CD4-positive, alpha-beta T cell treated with Interleukin-15 for 4 hours (primary cell): ENCODE results near the gene CEACAM19.
"Not testable (repeated sequence)": the region's sequence is repeated elsewhere in the genome, so short reads cannot be mapped to it uniquely, and the experiment has no call there.

Experiments
- DNase-seq: peaks from one replicate; pipeline ENCODE4 v3.0.0-alpha.2; 2020; ENCODE audit warnings: low spot score

Gene CEACAM19

DNA sequence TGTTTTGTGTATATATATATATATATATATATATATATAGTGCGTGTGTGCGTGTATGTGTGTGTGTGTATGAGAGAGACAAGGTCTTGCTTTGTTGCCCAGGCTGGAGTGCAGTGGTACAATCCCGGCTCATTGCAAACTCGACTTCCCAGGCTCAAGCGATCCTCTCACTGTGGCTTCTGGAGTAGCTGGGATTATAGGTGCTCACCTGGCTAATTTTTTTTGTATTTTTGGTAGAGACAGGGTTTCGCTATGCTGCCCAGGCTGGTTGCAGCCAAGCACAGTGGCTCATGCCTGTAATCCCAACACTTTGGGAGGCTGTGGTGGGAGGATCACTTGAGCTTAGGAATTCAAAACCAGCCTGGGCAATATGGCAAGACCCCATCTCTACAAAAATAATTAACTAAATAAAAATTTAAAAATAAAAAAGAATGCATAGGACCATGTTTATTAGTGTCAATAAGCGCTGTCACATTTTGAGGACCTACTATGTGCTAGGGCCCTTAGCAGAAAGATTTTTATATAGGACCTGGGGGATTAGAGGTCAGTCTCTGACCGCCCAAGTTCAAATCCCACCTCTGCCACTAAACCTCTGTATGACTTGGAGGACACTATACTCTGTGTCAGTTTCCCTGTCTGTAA is 25.8 kb upstream of the CEACAM19 start:
- no peak for DNase-seq

DNA sequence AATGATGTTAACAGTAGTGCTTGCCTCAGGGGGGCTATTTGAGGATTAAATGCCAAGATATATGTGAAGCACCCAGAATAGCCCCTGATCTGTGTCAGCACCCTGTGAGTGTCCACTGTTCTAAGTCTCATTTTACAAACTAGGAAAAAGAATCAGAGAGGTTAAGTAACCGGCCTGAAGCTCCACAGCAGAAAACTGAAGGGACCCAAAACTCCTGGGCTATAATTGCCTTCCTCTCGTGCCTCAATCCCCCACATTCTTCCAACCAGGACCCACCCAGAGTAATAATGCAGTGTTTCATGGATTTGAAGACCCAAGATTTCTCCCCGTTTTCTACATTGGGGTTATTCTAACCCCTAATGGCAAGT is 25.2 kb upstream of the CEACAM19 start:
- no peak for DNase-seq

DNA sequence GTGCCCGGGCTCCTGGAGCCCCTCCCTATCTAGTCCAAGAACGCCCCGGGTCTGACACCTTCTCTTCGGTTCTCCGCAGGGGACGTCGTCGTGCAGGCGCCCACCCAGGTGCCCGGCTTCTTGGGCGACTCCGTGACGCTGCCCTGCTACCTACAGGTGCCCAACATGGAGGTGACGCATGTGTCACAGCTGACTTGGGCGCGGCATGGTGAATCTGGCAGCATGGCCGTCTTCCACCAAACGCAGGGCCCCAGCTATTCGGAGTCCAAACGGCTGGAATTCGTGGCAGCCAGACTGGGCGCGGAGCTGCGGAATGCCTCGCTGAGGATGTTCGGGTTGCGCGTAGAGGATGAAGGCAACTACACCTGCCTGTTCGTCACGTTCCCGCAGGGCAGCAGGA is 24.1 kb upstream of the CEACAM19 start:
- no peak for DNase-seq

DNA sequence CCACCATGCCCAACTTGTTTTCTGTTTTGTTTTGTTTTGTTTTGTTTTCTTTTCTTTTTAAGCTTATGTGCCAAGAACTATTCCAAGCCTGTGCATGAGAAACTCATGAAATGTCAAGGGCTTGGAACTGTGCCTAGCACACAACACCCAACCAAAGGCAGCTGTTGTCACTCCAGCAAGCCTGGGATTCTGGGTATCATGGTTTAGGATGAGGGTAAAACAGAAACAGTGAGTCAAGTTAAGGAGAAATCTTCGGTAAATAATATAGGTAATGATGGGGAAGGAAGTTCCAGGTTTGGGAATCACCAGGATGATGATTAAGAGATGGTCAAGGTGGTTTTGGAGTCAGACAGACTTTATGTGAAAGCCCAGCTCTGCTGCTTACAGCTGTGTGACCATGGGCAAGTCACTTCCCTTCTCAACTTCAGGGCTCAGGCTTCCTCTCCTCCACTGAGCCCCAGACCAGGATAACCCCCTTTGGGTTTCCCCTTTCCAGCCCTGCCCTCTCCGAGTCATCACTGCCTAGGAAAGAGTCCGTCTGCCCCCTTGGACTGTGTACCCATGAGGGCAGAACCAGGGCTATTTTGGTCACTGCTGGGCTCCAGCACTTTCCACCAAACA is 22.5 kb upstream of the CEACAM19 start:
- DNase-seq, result no peak

DNA sequence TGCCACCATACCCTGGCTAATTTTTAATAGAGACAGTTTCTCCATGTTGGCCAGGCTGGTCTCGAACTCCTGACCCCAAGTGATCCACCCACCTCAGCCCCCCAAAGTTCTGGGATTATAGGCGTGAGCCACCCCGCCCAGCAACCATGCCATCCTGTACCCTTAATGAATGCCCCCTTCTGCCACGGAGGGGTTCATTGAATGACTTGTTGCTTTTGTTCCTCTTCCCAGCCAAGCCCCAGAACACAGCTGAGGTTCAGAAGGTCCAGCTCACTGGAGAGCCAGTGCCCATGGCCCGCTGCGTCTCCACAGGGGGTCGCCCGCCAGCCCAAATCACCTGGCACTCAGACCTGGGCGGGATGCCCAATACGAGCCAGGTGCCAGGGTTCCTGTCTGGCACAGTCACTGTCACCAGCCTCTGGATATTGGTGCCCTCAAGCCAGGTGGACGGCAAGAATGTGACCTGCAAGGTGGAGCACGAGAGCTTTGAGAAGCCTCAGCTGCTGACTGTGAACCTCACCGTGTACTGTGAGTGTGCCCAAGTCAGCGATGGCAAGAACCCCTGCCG is 21.6 kb upstream of the CEACAM19 start:
- no peak for DNase-seq

DNA sequence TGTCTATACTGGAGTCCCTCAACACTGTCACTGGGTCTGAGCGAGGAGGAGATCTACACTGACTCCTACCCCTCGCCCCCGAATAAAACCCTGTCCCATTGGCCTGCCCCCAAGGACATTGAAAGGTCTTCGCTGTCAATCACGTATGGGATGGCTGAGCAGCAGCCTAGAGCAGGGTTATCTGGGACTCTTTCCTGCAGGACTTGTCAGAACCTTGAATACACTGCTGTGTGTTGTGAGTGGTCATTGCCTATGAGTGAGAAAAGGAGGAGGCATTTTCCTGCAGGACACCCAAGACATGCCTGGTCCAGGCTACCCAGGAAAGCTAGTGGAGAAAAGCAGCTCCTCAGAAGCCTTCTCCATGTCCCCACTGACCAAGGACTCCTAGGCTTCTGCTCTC is 17.9 kb upstream of the CEACAM19 start:
- DNase-seq, result no peak

DNA sequence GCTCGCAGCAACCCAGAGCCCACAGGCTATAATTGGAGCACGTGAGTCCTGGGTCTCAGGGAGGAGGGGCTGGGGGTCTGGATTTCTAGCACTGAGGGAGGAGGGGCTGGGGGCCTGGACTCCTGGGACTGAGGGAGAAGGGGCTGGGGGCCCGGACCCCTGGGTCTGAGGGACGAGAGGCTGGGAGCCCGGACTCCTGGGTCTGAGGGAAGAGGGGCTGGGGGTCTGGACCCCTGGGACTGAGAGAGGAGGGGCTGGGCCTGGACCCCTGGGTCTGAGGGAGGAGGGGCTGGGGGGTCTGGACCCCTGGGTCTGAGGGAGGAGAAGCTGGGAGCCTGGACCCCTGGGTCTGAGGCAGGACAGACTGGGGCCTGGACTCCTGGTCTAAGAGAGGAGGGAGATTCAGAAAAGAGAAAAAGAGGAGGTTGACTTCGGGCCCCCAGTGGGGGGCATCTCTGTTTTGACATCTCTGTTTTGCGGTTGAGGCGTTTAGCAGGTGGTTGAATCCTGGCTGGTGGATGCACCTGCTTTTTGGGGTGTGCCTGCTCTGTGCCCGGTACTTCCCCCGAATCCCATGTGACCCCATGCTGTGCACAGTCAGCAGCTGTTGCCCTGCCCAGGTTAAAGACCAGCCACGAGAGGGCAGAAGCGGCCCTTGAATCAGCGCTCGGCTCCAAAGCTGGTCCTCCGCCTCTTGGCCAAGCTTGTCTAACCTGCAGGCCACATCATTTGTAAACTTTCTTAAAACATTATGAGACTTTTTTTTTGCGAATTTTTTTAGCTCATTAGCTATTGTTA is 17.1 kb upstream of the CEACAM19 start:
- peak; percentile 71 for DNase-seq

DNA sequence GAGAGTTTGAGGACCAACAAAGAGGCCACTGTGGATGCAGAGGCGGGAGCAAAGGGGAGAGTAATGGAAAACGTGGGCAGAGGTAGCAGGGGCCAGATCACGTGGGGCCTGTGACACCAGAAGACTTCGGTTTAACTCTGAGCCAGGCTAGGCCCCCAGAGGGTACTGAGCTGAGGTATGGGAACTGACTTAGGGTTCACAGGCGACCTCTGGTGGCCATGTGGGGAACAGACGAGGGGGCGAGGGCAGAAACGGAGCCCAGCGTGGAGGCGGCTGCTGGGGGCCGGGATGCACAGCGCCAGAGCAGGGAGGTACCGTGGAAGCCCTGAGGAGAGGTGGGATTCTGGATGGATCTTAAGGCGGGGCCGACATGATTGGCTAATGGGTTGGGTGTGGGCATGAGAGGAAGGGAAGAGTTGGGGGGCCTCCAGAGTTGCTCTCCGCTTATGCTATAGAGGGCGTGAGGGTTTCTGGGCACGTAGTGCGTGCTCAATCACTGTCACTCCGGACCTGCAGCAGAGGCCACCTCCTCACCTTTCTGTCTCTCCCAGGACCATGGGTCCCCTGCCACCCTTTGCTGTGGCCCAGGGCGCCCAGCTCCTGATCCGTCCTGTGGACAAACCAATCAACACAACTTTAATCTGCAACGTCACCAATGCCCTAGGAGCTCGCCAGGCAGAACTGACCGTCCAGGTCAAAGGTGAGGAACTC is 13.9 kb upstream of the CEACAM19 start:
- DNase-seq, result peak; percentile 59

DNA sequence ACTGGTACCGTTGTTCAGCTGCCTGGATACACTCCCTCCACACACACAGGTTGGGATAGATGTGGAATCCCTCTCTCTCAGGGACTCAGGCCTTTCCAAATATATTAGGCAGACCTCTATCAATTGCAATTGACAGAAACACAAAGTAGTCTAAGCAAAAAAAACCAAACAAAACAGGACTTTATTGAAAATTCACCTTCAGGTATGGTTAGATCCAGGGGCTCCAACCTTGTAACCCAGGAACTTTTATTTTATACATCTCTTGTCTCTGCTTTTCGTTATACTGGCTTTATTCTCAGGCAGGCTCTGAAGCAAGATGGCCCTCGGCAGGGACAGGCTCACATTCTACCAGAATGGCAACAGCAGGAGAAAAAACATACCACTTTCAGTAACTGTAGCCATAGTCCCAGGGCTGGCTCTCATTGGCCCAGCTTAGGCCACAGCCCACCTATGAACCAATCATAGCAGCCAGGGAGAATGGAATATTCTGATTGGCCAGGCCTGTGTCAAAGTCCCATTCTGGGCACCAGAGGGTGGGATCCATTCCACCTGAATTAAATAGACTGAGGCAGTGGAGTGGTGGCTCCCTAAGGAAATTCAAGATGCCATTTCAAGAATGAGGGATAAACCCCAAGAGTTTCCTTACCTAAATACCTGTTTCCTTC is 13.1 kb upstream of the CEACAM19 start:
- DNase-seq, result no peak

DNA sequence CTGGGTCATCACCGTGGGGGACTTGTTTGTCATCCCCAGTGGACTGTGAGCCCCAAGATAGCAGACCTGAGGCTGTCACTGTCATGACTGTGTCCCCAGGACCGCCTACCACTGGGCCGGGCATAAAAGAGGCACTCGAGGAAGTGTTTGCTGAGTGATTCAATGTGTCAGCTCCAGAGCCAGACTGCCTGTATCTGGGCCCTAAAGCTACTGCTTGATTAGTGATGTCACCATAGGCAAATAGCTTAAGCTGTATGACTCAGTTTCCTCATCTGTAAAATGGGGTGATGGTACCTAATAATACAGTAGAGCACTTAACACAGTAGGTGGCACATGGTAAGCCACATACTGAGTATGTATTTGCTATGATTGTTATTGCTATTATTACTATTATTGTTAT is 11.2 kb upstream of the CEACAM19 start:
- DNase-seq, result no peak

DNA sequence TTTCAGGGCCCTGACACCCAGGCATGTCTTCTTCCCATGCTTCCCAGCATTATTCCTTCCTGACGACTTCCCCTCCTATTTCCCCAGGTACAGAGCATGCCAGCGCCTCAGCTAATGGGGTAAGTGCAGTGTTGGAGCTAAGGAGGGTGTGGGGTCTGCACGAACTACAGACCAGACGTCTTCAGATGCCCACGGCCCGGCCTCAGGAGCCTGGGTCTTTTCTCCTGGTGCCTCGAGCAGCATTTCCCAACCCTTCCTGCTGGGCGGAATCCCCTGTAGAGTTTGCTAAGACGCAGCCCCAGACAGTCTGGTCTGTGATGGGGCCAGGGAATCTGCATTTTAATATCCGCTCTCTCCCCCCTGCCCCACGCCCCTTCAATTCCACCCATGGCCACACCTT is 10.1 kb upstream of the CEACAM19 start:
- no peak for DNase-seq

DNA sequence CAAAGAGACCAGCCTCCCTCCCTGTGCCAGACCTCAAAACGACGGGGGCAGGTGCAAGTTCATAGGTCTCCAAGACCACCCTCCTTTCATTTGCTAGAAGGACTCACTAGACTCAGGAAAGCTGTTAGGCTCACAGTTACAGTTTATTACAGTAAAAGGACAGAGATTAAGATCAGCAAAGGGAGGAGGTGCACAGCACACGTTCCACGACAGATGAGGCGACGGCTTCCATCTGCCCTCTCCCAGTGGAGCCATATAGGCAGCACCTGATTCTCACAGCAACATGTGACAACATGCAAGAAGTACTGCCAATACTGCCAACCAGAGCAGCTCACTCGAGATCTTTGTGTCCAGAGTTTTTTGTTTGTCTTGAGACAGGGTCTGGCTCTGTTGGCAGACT is 9.4 kb upstream of the CEACAM19 start:
- DNase-seq, result no peak

DNA sequence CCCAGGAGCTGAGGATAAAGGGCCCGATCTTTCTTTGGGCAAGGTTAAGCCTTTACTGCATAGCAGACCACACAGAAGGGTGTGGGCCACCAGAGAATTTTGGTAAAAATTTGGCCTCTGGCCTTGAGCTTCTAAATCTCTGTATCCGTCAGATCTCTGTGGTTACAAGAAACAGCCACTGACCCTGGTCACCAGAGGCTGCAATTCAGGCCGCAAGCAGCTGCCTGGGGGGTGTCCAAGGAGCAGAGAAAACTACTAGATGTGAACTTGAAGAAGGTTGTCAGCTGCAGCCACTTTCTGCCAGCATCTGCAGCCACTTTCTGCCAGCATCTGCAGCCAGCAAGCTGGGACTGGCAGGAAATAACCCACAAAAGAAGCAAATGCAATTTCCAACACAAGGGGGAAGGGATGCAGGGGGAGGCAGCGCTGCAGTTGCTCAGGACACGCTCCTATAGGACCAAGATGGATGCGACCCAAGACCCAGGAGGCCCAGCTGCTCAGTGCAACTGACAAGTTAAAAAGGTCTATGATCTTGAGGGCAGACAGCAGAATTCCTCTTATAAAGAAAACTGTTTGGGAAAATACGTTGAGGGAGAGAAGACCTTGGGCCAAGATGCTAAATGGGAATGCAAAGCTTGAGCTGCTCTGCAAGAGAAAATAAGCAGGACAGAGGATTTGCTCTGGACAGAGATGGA is 8.4 kb upstream of the CEACAM19 start:
- DNase-seq, result no peak

DNA sequence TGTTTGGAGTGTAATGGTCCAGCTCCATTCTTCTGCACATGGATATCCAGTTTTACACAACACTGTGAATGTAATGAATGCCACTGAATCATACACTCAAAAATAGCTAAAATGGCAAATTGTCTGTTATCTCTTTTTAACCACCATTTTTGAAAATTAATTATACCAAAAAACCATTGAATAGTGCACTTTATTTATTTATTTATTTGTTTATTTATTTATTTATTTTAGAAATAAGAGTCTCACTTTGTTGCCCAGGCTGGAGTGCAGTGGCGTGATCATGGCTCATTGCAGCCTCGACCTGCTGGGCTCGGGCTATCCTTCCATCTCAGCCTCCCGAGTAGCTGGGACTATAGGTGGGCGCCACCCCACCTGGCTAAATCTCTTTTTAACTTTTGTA is 7.3 kb upstream of the CEACAM19 start:
- DNase-seq, result no peak

DNA sequence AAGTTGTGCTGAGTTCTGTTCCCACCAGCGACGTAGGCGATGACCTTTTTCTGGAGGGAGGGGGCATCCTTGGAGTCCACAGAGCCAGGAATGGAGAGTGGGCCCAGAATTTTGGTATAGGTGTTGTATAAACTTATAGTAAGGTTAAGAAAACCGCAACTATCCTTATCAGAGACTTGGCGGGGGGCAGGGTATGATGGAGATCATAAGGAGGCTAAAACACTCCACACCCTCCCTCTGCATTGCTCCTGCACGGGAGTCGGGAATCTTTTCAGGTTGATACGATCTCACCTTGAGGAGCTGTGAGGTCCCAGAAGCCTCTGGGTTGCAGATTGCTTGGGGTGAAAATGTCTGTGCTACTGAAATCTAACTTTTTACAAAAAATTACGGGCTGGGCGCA is 6.3 kb upstream of the CEACAM19 start:
- DNase-seq, result no peak

DNA sequence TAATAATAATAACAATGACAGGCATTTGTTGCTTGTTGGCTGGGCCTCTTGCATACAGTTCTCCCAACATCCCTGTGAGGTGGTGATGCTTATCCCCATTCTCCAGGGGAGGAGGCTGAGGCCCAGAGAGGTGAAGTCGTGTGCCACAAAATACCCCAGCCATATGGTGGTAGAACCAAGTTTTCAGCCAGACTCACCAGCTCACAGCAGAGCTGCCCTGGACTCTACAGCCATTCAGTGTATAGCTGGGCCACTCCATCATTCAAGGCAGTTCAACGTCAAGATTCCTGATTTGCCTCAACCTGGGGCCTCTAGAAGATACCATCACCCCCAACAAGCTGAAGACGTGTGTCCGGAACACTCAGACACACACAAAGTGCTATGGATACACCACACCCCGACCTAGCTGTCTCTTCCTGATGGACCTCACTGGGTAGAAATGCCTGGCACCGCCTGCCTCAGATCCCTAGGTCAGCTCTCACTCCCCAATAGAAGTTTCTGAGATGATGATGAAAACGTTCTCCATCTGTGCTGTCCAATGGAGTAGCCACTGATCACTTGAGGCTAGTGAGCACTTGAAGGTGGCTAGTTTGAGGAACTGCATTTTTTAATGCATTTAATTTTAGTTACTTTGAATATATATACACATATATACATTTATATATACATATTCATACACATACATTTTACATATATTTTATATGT is 4.3 kb upstream of the CEACAM19 start:
- no peak for DNase-seq

DNA sequence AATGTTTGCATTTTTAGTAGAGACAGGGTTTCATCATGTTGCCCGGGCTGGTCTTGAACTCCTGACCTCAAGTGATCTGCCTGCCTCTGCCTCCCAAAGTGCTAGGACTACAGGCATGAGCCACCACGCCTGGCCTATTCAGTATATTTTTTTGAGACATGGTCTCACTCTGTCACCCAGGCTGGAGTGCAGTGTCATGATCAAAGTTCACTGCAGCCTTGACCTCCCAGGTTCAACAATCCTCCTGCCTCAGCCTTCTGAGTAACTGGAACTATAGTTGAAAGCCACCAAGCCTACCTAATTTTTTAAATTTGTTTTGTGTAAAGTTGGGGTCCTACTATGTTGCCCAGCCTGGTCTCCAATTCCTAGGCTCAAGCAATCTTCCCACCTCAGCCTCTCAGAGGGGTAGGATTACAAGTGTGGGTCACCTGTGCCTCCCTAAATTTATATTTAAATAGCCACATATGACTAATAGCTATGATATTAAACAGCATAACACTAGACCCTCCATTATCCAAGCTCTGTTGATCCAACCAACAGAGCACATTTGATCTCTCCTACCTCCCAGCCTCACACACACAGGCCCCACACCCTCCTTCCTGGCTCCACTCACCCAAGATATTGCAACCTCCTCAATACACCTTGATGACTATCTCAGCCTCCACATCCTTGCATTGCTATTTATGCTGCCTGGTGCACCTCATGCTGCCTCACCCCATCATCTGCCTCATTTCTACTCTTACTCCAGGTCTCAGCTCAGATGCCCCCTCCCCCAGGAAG is 2.1 kb upstream of the CEACAM19 start:
- no peak for DNase-seq

DNA sequence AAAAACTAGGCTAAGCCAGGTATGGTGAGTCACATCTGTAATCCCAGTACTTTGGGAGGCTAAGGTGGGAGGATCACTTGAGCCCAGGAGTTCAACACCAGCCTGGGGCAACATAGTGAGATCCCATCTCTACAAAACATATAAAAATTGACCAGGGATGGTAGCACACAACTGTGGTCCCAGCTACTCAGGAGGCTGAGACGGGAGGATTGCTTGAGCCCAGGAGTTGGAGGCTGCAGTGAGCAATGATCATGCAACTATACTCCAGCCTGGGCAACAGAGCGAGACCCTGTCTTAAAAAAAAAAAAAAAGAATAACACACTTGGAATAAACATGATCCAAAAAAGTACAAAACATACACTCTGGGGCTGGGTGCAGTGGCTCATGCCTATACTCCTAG is 1.3 kb upstream of the CEACAM19 start:
- not testable (repeated sequence) for DNase-seq

DNA sequence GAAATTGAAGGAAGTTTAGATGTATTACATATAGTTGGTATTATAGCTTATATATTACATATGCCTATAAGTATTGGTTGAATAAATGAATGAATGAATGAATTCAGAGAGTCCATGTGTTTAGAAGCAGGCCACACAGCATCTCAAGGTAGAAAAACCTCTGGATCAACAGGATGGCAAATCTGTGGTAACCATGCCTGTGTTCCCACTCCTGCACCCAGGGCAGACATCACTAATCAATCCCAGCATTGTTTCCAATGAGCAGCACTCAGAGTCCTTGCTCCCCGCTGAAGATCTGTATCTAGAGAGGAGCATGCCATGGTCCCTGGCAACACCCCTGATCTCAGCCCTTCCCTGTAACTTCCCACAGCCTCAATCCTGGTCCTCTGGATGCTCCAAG is 944 bp downstream of the CEACAM19 start:
- no peak for DNase-seq

DNA sequence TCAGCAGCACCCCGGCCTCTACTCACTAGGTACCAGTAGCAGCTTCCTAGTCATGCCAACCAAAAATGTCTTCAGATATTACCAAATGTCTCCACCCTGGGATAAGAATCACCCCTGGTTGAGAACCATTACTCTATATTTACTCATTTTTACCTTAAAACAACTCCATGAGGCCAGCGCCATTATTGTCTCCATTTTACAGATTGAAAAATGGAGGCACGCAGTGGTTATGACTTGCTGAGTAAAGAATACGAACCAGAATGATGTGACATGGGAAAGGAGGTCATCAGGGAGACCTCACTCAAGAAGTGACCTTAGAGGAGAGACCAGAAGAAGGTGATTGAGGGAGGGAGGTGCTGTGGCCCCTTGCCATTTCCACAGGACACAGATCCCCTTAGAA is 2.2 kb downstream of the CEACAM19 start:
- DNase-seq, result no peak
